IMR-90 (cell line): ENCODE results near the gene PIP4K2A. TPM values are rescaled to one million over a fixed set of nuclear protein-coding genes. Genes with fewer than 3 reads are reported as not detected.

Experiments
- ATAC-seq: fragments of 200-7000 bp; cut with Tn5 transposase; 2 replicates; pipeline ENCODE4 v1.9.1; 2020; ENCODE audit warnings: low read depth, mild to moderate bottlenecking, moderate library complexity
- BruUV-seq: library from RNA; stranded (reverse); fragments of 400-500 nt; replicated peaks from 2 replicates; lab custom pipeline; 2021; lab: Mats Ljungman, UMichigan
- CTCF ChIA-PET: fragments of 300-600 bp; formaldehyde crosslinking; extraction: SDS; loops from one replicate; lab custom pipeline; 2021; ENCODE audit warnings: antibody characterized with exemption; lab: Yijun Ruan, JAX
- POLR2A ChIA-PET: fragments of 300-600 bp; sonication (Branson Sonifier 250); formaldehyde crosslinking; loops from one replicate; lab custom pipeline; 2022; ENCODE audit warnings: antibody characterized with exemption; ENCODE audit not compliant: unreplicated experiment; lab: Charles Lee
- DNase-seq: peaks from one replicate; pipeline ENCODE4 v3.0.0; 2013
- H2AFZ ChIP-seq: replicated peaks from 2 replicates; pipeline ENCODE3; 2013; ENCODE audit warnings: low read length, mild to moderate bottlenecking; ENCODE audit not compliant: poor library complexity
- H2AK5ac ChIP-seq: 2 replicates; pipeline ENCODE4 v1.6.1; 2013; ENCODE audit warnings: low read depth, low read length, inconsistent platforms
- H2AK9ac ChIP-seq: replicated peaks from 2 replicates; pipeline ENCODE3; 2013; ENCODE audit warnings: mild to moderate bottlenecking, low read depth, low read length, moderate library complexity; ENCODE audit not compliant: poor library complexity
- H2BK120ac ChIP-seq: 2 replicates; pipeline ENCODE4 v1.6.1; 2013; ENCODE audit warnings: low read depth, low read length, inconsistent platforms
- H2BK15ac ChIP-seq: 3 replicates; pipeline ENCODE4 v1.6.1; 2013; ENCODE audit warnings: low read depth, low read length, inconsistent platforms
- H2BK20ac ChIP-seq: 2 replicates; pipeline ENCODE4 v1.6.1; 2013; ENCODE audit warnings: low read depth, mild to moderate bottlenecking, inconsistent platforms, low read length, moderate library complexity
- H2BK5ac ChIP-seq: 2 replicates; pipeline ENCODE4 v1.6.1; 2013; ENCODE audit warnings: mild to moderate bottlenecking, low read depth, low read length, inconsistent platforms; ENCODE audit not compliant: poor library complexity, severe bottlenecking
- H3K14ac ChIP-seq: replicated peaks from 2 replicates; pipeline ENCODE4 v1.6.1; 2013; ENCODE audit warnings: low read depth, low read length, inconsistent platforms
- H3K18ac ChIP-seq: 2 replicates; pipeline ENCODE4 v1.6.1; 2013; ENCODE audit warnings: low read depth, low read length, control low read depth
- H3K23ac ChIP-seq: 2 replicates; pipeline ENCODE4 v1.6.1; 2013; ENCODE audit warnings: low read depth, low read length, inconsistent platforms
- H3K27ac ChIP-seq: 2 replicates; pipeline ENCODE4 v1.5.1; 2013; ENCODE audit warnings: mild to moderate bottlenecking, control low read depth, low read length; ENCODE audit not compliant: insufficient read depth
- H3K27me3 ChIP-seq: 2 replicates; pipeline ENCODE4 v1.6.1; 2013; ENCODE audit warnings: low read length; ENCODE audit not compliant: control insufficient read depth, insufficient read depth
- H3K36me3 ChIP-seq: 2 replicates; pipeline ENCODE4 v1.6.1; 2013; ENCODE audit warnings: low read length, mixed read lengths; ENCODE audit not compliant: control insufficient read depth, insufficient read depth
- H3K4ac ChIP-seq: 2 replicates; pipeline ENCODE4 v1.6.1; 2013; ENCODE audit warnings: low read depth, low read length, inconsistent platforms
- H3K4me1 ChIP-seq: 2 replicates; pipeline ENCODE4 v1.6.1; 2013; ENCODE audit warnings: low read length, mixed read lengths; ENCODE audit not compliant: control insufficient read depth, insufficient read depth
- H3K4me2 ChIP-seq: 2 replicates; pipeline ENCODE4 v1.6.1; 2013; ENCODE audit warnings: low read depth, mild to moderate bottlenecking, control low read depth, low read length, moderate library complexity
- H3K4me3 ChIP-seq: 2 replicates; pipeline ENCODE4 v1.5.1; 2013; ENCODE audit warnings: low read depth, mild to moderate bottlenecking, control low read depth, low read length, moderate library complexity; ENCODE audit not compliant: insufficient read depth
- H3K56ac ChIP-seq: 2 replicates; pipeline ENCODE4 v1.6.1; 2013; ENCODE audit warnings: low read length, inconsistent platforms; ENCODE audit not compliant: insufficient read depth; ENCODE audit errors: extremely low read depth
- H3K79me1 ChIP-seq, 2 experiments: 2 replicates each; pipeline ENCODE4 v1.6.1; 2013; ENCODE audit warnings: low read length in 2 of 2, inconsistent platforms in 1 of 2, low read depth in 1 of 2
- H3K9ac ChIP-seq: 2 replicates; pipeline ENCODE4 v1.6.1; 2013; ENCODE audit warnings: low read depth, low read length, control low read depth
- H3K9me1 ChIP-seq: 2 replicates; pipeline ENCODE4 v1.6.1; 2013; ENCODE audit warnings: low read length, inconsistent platforms; ENCODE audit not compliant: insufficient read depth
- H3K9me3 ChIP-seq: 2 replicates; pipeline ENCODE4 v1.6.1; 2013; ENCODE audit warnings: low read length; ENCODE audit not compliant: control insufficient read depth, insufficient read depth
- H4K20me1 ChIP-seq: 2 replicates; pipeline ENCODE4 v1.6.1; 2013; ENCODE audit warnings: low read length, inconsistent platforms; ENCODE audit not compliant: insufficient read depth
- H4K5ac ChIP-seq: 2 replicates; pipeline ENCODE4 v1.6.1; 2013; ENCODE audit warnings: mild to moderate bottlenecking, low read depth, low read length, control low read depth
- H4K8ac ChIP-seq, 2 experiments: 2 replicates each; pipeline ENCODE4 v1.6.1; 2013; ENCODE audit warnings: low read depth in 2 of 2, low read length in 2 of 2, control low read depth in 1 of 2, inconsistent platforms in 1 of 2
- H4K91ac ChIP-seq: 2 replicates; pipeline ENCODE4 v1.6.1; 2013; ENCODE audit warnings: low read depth, low read length, inconsistent platforms; ENCODE audit not compliant: insufficient read depth
- BHLHE40 ChIP-seq: fragments of 150-350 bp; IDR thresholded peaks from 2 replicates; pipeline ENCODE4 v1.6.1; 2016; ENCODE audit warnings: mild to moderate bottlenecking, low read depth, low read length
- CEBPB ChIP-seq: IDR thresholded peaks from 2 replicates; pipeline ENCODE4 v1.6.1; 2012; ENCODE audit warnings: low read depth, low read length, improper control_type of control experiment
- CHD1 ChIP-seq: IDR thresholded peaks from 2 replicates; pipeline ENCODE4 v1.6.1; 2012; ENCODE audit warnings: low read depth, low read length, improper control_type of control experiment
- FOS ChIP-seq: fragments of 150-350 bp; IDR thresholded peaks from 2 replicates; pipeline ENCODE4 v1.6.1; 2016; ENCODE audit warnings: low read depth, low read length
- MAFK ChIP-seq: IDR thresholded peaks from 2 replicates; pipeline ENCODE4 v1.6.1; 2012; ENCODE audit warnings: low read depth, low read length, improper control_type of control experiment
- MAZ ChIP-seq: IDR thresholded peaks from 2 replicates; pipeline ENCODE4 v1.6.1; 2012; ENCODE audit warnings: low read depth, mild to moderate bottlenecking, low read length, improper control_type of control experiment, moderate library complexity, borderline replicate concordance
- MXI1 ChIP-seq: IDR thresholded peaks from 2 replicates; pipeline ENCODE4 v1.6.1; 2012; ENCODE audit warnings: low read depth, mild to moderate bottlenecking, low read length, moderate library complexity, borderline replicate concordance
- NFE2L2 ChIP-seq: fragments of 150-350 bp; IDR thresholded peaks from 2 replicates; pipeline ENCODE4 v1.6.1; 2016; ENCODE audit warnings: low read depth, mild to moderate bottlenecking, low read length
- POLR2A ChIP-seq: IDR thresholded peaks from 2 replicates; pipeline ENCODE4 v1.6.1; 2012; ENCODE audit warnings: mild to moderate bottlenecking, low read depth, low read length
- RAD21 ChIP-seq: IDR thresholded peaks from 2 replicates; pipeline ENCODE4 v1.6.1; 2012; ENCODE audit warnings: low read length, improper control_type of control experiment
- RCOR1 ChIP-seq: IDR thresholded peaks from 2 replicates; pipeline ENCODE4 v1.6.1; 2012; ENCODE audit warnings: mild to moderate bottlenecking, low read length, improper control_type of control experiment; ENCODE audit not compliant: insufficient replicate concordance
- RFX5 ChIP-seq: IDR thresholded peaks from 2 replicates; pipeline ENCODE4 v1.8.0; 2012; ENCODE audit warnings: low read depth, mild to moderate bottlenecking, low read length, moderate library complexity
- SMC3 ChIP-seq: fragments of 150-350 bp; IDR thresholded peaks from 2 replicates; pipeline ENCODE4 v1.6.1; 2016; ENCODE audit warnings: low read depth, mild to moderate bottlenecking, antibody characterized with exemption, low read length, moderate library complexity
- WGBS, 2 experiments: methylation state at CpG; one replicate each; pipeline versions ENCODE4 v1.1.5 to v1.1.7; 2013; ENCODE audit warnings: missing lambda C conversion rate in 2 of 2; ENCODE audit not compliant: insufficient read length in 1 of 2; ENCODE audit errors: extremely low coverage in 2 of 2; 5-methylcytosine and 5-hydroxymethylcytosine counted together
- dilution Hi-C: fragments of 300-500 bp; cut with HindIII; formaldehyde crosslinking; loops from one replicate; pipeline ENCODE4 v1.14.3; 2018; ENCODE audit warnings: low sequenced_read_pairs; ENCODE audit not compliant: unreplicated experiment
- in situ Hi-C: fragments of 300-500 bp; cut with MboI; formaldehyde crosslinking; loops from 3 replicates; pipeline ENCODE4 v1.14.3; 2019; ENCODE audit warnings: low sequenced_read_pairs, inconsistent platforms, mixed read lengths
- intact Hi-C: fragments of 100-400 bp; cut with micrococcal nuclease; formaldehyde crosslinking; loops from 2 replicates; pipeline ENCODE4 v1.10.0; 2022
- polyA plus RNA-seq, 3 experiments: library from polyadenylated mRNA; depleted of rRNA; stranded (reverse); fragments of >200 nt; gene quantifications; 2 replicates each; pipeline ENCODE4 v1.2.3, GENCODE V29; 2012; ENCODE audit warnings: low replicate concordance in 1 of 3
- total RNA-seq: library from RNA; depleted of rRNA; stranded (reverse); fragments of >200 nt; gene quantifications from 2 replicates; pipeline ENCODE4 v1.2.3, GENCODE V29; 2012
- TF ChIP-seq, protein P1 (sequence below): fragments of 150-350 bp; IDR thresholded peaks from 2 replicates; pipeline ENCODE4 v1.6.1; 2017; ENCODE audit warnings: mild to moderate bottlenecking, antibody characterized with exemption, low read length, low read depth
- TF ChIP-seq, protein P2 (sequence below): conservative IDR thresholded peaks from 2 replicates; pipeline ENCODE4 v1.5.1; 2012; ENCODE audit warnings: mild to moderate bottlenecking, low read depth, low read length, improper control_type of control experiment
- TF ChIP-seq, protein P3 (sequence below): fragments of 150-350 bp; IDR thresholded peaks from 2 replicates; pipeline ENCODE4 v1.6.1; 2016; ENCODE audit warnings: low read depth, mild to moderate bottlenecking, low read length, moderate library complexity, borderline replicate concordance

The PIP4K2A gene
- total and polyA plus RNA-seq, 2 of the 4 experiments (the other 2 are of a cell fraction), result 9.8 to 18.1 TPM

DNA sequence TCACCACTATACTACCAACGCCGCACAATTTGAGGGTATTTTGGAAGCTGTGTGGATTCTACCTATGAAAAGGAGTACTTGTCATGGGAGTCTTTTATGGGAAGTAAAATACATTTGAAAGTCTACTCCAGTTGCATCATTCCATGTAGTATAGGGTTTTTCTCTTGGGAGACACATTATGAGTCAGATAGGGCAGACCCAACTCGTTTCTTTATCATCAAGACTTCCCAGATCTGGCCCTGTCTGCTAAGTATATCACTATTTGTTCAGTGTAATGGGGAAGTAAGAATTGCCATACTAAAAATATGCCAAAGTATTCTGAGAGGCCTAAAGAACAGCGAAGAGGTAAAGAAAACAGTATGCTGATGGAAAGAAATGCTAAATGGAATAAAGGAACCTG, 224.9 kb downstream of the PIP4K2A start:
- no peaks in the 10 kb centered on the region for H3K4me1 ChIP-seq
- H2BK20ac ChIP-seq, result no peak overlapping the region
- H2BK120ac ChIP-seq, result no peak overlapping the region
- ChIA-PET CTCF (no interaction called here), POLR2A (no interaction called here)
- in situ Hi-C loops (no loop called here), dilution Hi-C loops (no loop called here), intact Hi-C loops (no loop called here)
- H4K5ac ChIP-seq, result no peak overlapping the region
- no peak for DNase-seq
- H3K18ac ChIP-seq, result no peak overlapping the region
- H3K9me1 ChIP-seq, result no peaks in the 10 kb centered on the region
- WGBS, 2 experiments, result no CpG with 5 or more reads among the region's 4 CpGs
- H2BK5ac ChIP-seq, result no peak overlapping the region
- TF ChIP-seq MAFK (no peak), NFE2L2 (no peak), POLR2A (no peak), MAZ (no peak), RAD21 (no peak), BHLHE40 (no peak), CHD1 (no peak), CEBPB (no peak), SMC3 (no peak), RFX5 (no peak), MXI1 (no peak), FOS (no peak), RCOR1 (no peak)
- TF ChIP-seq, protein P1, sequence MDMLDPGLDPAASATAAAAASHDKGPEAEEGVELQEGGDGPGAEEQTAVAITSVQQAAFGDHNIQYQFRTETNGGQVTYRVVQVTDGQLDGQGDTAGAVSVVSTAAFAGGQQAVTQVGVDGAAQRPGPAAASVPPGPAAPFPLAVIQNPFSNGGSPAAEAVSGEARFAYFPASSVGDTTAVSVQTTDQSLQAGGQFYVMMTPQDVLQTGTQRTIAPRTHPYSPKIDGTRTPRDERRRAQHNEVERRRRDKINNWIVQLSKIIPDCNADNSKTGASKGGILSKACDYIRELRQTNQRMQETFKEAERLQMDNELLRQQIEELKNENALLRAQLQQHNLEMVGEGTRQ, result no peak
- TF ChIP-seq, protein P2, sequence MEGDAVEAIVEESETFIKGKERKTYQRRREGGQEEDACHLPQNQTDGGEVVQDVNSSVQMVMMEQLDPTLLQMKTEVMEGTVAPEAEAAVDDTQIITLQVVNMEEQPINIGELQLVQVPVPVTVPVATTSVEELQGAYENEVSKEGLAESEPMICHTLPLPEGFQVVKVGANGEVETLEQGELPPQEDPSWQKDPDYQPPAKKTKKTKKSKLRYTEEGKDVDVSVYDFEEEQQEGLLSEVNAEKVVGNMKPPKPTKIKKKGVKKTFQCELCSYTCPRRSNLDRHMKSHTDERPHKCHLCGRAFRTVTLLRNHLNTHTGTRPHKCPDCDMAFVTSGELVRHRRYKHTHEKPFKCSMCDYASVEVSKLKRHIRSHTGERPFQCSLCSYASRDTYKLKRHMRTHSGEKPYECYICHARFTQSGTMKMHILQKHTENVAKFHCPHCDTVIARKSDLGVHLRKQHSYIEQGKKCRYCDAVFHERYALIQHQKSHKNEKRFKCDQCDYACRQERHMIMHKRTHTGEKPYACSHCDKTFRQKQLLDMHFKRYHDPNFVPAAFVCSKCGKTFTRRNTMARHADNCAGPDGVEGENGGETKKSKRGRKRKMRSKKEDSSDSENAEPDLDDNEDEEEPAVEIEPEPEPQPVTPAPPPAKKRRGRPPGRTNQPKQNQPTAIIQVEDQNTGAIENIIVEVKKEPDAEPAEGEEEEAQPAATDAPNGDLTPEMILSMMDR, result no peak
- TF ChIP-seq, protein P3, sequence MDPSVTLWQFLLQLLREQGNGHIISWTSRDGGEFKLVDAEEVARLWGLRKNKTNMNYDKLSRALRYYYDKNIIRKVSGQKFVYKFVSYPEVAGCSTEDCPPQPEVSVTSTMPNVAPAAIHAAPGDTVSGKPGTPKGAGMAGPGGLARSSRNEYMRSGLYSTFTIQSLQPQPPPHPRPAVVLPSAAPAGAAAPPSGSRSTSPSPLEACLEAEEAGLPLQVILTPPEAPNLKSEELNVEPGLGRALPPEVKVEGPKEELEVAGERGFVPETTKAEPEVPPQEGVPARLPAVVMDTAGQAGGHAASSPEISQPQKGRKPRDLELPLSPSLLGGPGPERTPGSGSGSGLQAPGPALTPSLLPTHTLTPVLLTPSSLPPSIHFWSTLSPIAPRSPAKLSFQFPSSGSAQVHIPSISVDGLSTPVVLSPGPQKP, result no peak
- H3K36me3 ChIP-seq, result no peaks in the 10 kb centered on the region
- H3K9me3 ChIP-seq, result no peaks in the 10 kb centered on the region
- no peak overlapping the region for H2AFZ ChIP-seq
- no peak for ATAC-seq
- no peak overlapping the region for H3K23ac ChIP-seq
- no peak overlapping the region for H2AK5ac ChIP-seq
- H3K4me2 ChIP-seq, result no peak overlapping the region
- H3K9ac ChIP-seq, result no peak overlapping the region
- H3K79me1 ChIP-seq, result no peaks in the 10 kb centered on the region
- BruUV-seq, result no TSS peak
- H3K4ac ChIP-seq, result no peak overlapping the region
- H2BK15ac ChIP-seq, result no peak overlapping the region
- no peak overlapping the region for H3K14ac ChIP-seq
- no peak overlapping the region for H2AK9ac ChIP-seq
- H4K91ac ChIP-seq, result no peak overlapping the region
- no peak overlapping the region for H3K27ac ChIP-seq
- H4K20me1 ChIP-seq, result no peaks in the 10 kb centered on the region
- peaks cover 6% of the 10 kb centered on the region for H3K27me3 ChIP-seq
- H3K4me3 ChIP-seq, result no peak overlapping the region
- no peak overlapping the region for H3K56ac ChIP-seq
- no peak overlapping the region for H4K8ac ChIP-seq
